HG03460 (cell line): ENCODE results near the gene STPG3.

Source experiments
- ATAC-seq: cut with Tn5 transposase; IDR thresholded peaks from one replicate; pipeline ENCODE4 v1.9.1; 2021; ENCODE audit not compliant: unreplicated experiment

Gene STPG3

GRCh38 chr9:137264067-137264466 is 13.0 kb downstream of the STPG3 start:
- no peak for ATAC-seq

- ATAC-seq: no peak
These were observed 14.5 kb downstream of the STPG3 start for GRCh38 chr9:137265496-137266161.

- ATAC-seq: no peak
These were observed 15.1 kb downstream of the STPG3 start for GRCh38 chr9:137266162-137266527.

GRCh38 chr9:137266585-137267453 is 15.7 kb downstream of the STPG3 start:
- no peak for ATAC-seq

- no peak for ATAC-seq
These were observed 16.9 kb downstream of the STPG3 start for GRCh38 chr9:137267933-137268355.

GRCh38 chr9:137268538-137269201 is 17.6 kb downstream of the STPG3 start:
- no peak for ATAC-seq

- no peak for ATAC-seq
These were observed 18.2 kb downstream of the STPG3 start for GRCh38 chr9:137269231-137269772.

- no peak for ATAC-seq
These were observed 20.0 kb downstream of the STPG3 start for GRCh38 chr9:137270929-137271695.

- ATAC-seq: no peak
These were observed 20.6 kb downstream of the STPG3 start for GRCh38 chr9:137271696-137272076.

- no peak for ATAC-seq
These were observed 21.4 kb downstream of the STPG3 start for GRCh38 chr9:137272241-137273094.

- no peak for ATAC-seq
These were observed 22.0 kb downstream of the STPG3 start for GRCh38 chr9:137273095-137273490.

GRCh38 chr9:137273611-137274320 is 22.7 kb downstream of the STPG3 start:
- no peak for ATAC-seq

GRCh38 chr9:137275203-137275587 is 24.1 kb downstream of the STPG3 start:
- ATAC-seq: no peak

- ATAC-seq: no peak
These were observed 24.7 kb downstream of the STPG3 start for GRCh38 chr9:137275588-137276472.

- peak; percentile 6 for ATAC-seq
These were observed 25.6 kb downstream of the STPG3 start for GRCh38 chr9:137276473-137277328.

- peak; percentile 77 for ATAC-seq
These were observed 26.4 kb downstream of the STPG3 start, which contains the start of gene TOR4A for GRCh38 chr9:137277329-137278041. Gene TOR4A, plus strand, starts transcription at chr9:137277726. Its CDS starts 964 bp downstream, at chr9:137278690.
